H9 (cell line): ENCODE results near the gene ANKH. TPM values are rescaled to one million over a fixed set of nuclear protein-coding genes. Genes with fewer than 3 reads are reported as not detected.

Experiments used
- DNase-seq: peaks from one replicate; pipeline ENCODE4 v3.0.0-alpha.2; 2017
- H2AFZ ChIP-seq: one replicate; pipeline ENCODE4 v1.6.1; 2013; ENCODE audit warnings: mild to moderate bottlenecking, low read length, control low read depth, moderate library complexity
- H2AK5ac ChIP-seq: 2 replicates; pipeline ENCODE4 v1.6.1; 2013; ENCODE audit warnings: low read length, control low read depth, mixed read lengths; ENCODE audit not compliant: insufficient read length
- H2BK120ac ChIP-seq: one replicate; pipeline ENCODE4 v1.6.1; 2013; ENCODE audit warnings: low read depth, mild to moderate bottlenecking, low read length, control low read depth, inconsistent platforms; ENCODE audit not compliant: poor library complexity, severe bottlenecking
- H2BK12ac ChIP-seq: 2 replicates; pipeline ENCODE4 v1.6.1; 2013; ENCODE audit warnings: low read length, control low read depth, mixed read lengths, low read depth; ENCODE audit not compliant: insufficient read length
- H2BK15ac ChIP-seq: 2 replicates; pipeline ENCODE4 v1.6.1; 2013; ENCODE audit warnings: low read depth, low read length, control low read depth
- H2BK20ac ChIP-seq: one replicate; pipeline ENCODE4 v1.6.1; 2013; ENCODE audit warnings: low read depth, mild to moderate bottlenecking, low read length, control low read depth, inconsistent platforms; ENCODE audit not compliant: poor library complexity, severe bottlenecking
- H2BK5ac ChIP-seq: 2 replicates; pipeline ENCODE4 v1.6.1; 2013; ENCODE audit warnings: low read length, control low read depth, mixed read lengths; ENCODE audit not compliant: insufficient read length
- H3K14ac ChIP-seq: 2 replicates; pipeline ENCODE4 v1.6.1; 2013; ENCODE audit warnings: low read length, control low read depth; ENCODE audit not compliant: insufficient read depth
- H3K18ac ChIP-seq: 2 replicates; pipeline ENCODE4 v1.6.1; 2013; ENCODE audit warnings: low read depth, mild to moderate bottlenecking, mixed read lengths, low read length, control low read depth; ENCODE audit not compliant: insufficient read length
- H3K23ac ChIP-seq: 2 replicates; pipeline ENCODE4 v1.6.1; 2013; ENCODE audit warnings: low read length, control low read depth, mixed read lengths, low read depth; ENCODE audit not compliant: insufficient read length
- H3K23me2 ChIP-seq: 2 replicates; pipeline ENCODE4 v1.6.1; 2013; ENCODE audit warnings: low read depth, mild to moderate bottlenecking, mixed read lengths, low read length, control low read depth; ENCODE audit not compliant: insufficient read length, poor library complexity, severe bottlenecking
- H3K27ac ChIP-seq: 2 replicates; pipeline ENCODE4 v1.5.1; 2013; ENCODE audit warnings: low read length, control low read depth, mixed read lengths, low read depth; ENCODE audit not compliant: insufficient read length
- H3K27me3 ChIP-seq: 2 replicates; pipeline ENCODE4 v1.6.1; 2013; ENCODE audit warnings: low read length, control low read depth, inconsistent platforms; ENCODE audit not compliant: insufficient read depth
- H3K4ac ChIP-seq: 2 replicates; pipeline ENCODE4 v1.6.1; 2013; ENCODE audit warnings: low read depth, mild to moderate bottlenecking, control low read depth, inconsistent platforms, low read length, moderate library complexity
- H3K4me1 ChIP-seq: 2 replicates; pipeline ENCODE4 v1.6.1; 2013; ENCODE audit warnings: low read length, control low read depth, inconsistent platforms; ENCODE audit not compliant: insufficient read depth
- H3K4me2 ChIP-seq: 2 replicates; pipeline ENCODE4 v1.6.1; 2013; ENCODE audit warnings: low read length, control low read depth, mixed read lengths; ENCODE audit not compliant: insufficient read length, insufficient read depth
- H3K56ac ChIP-seq: 2 replicates; pipeline ENCODE4 v1.6.1; 2013; ENCODE audit warnings: low read depth, mild to moderate bottlenecking, mixed read lengths, low read length, control low read depth; ENCODE audit not compliant: insufficient read length
- H3K79me1 ChIP-seq: 2 replicates; pipeline ENCODE4 v1.6.1; 2013; ENCODE audit warnings: low read depth, mild to moderate bottlenecking, moderate library complexity, low read length, control low read depth, inconsistent platforms; ENCODE audit not compliant: insufficient read depth, poor library complexity, severe bottlenecking
- H3K79me2 ChIP-seq: 2 replicates; pipeline ENCODE4 v1.6.1; 2013; ENCODE audit warnings: low read length, control low read depth, inconsistent platforms; ENCODE audit not compliant: insufficient read depth
- H3K9ac ChIP-seq: 2 replicates; pipeline ENCODE4 v1.6.1; 2013; ENCODE audit warnings: low read length, control low read depth, mixed read lengths; ENCODE audit not compliant: insufficient read length; ENCODE audit errors: extremely low read depth
- H3K9me3 ChIP-seq: one replicate; pipeline ENCODE4 v1.6.1; 2013; ENCODE audit warnings: low read depth, low read length, inconsistent platforms; ENCODE audit not compliant: control insufficient read depth
- H3T11ph ChIP-seq: one replicate; pipeline ENCODE4 v1.6.1; 2013; ENCODE audit warnings: mild to moderate bottlenecking, low read length, control low read depth, inconsistent platforms
- H4K20me1 ChIP-seq: one replicate; pipeline ENCODE4 v1.6.1; 2013; ENCODE audit not compliant: control insufficient read depth, insufficient read length, insufficient read depth
- H4K5ac ChIP-seq: 2 replicates; pipeline ENCODE4 v1.6.1; 2013; ENCODE audit warnings: low read depth, mild to moderate bottlenecking, mixed read lengths, low read length, control low read depth; ENCODE audit not compliant: insufficient read length
- H4K8ac ChIP-seq: replicated peaks from 2 replicates; pipeline ENCODE4 v1.6.1; 2013; ENCODE audit warnings: low read length, control low read depth, mixed read lengths, low read depth; ENCODE audit not compliant: insufficient read length
- H4K91ac ChIP-seq: 2 replicates; pipeline ENCODE4 v1.6.1; 2013; ENCODE audit warnings: low read depth, mild to moderate bottlenecking, moderate library complexity, mixed read lengths, low read length, control low read depth; ENCODE audit not compliant: insufficient read length
- H3K27ac Mint-ChIP-seq, 3 experiments: 2 replicates in 2 of 3; 3 replicates in 1 of 3; pipeline ENCODE4 v1.8.0; 2020 to 2021; ENCODE audit warnings: mixed read lengths in 3 of 3, mild to moderate bottlenecking in 1 of 3, moderate library complexity in 1 of 3
- H3K27me3 Mint-ChIP-seq: 2 replicates; pipeline ENCODE4 v1.8.0; 2021; ENCODE audit warnings: low read depth, mild to moderate bottlenecking, moderate library complexity, mixed read lengths
- H3K36me3 Mint-ChIP-seq, 3 experiments: 2 replicates in 2 of 3; 3 replicates in 1 of 3; pipeline ENCODE4 v1.8.0; 2020 to 2021; ENCODE audit warnings: low read depth in 3 of 3, mixed read lengths in 3 of 3; ENCODE audit not compliant: insufficient read depth in 1 of 3
- H3K4me1 Mint-ChIP-seq, 2 experiments: 2 replicates each; pipeline ENCODE4 v1.8.0; 2020; ENCODE audit warnings: mixed read lengths in 2 of 2
- H3K4me3 Mint-ChIP-seq, 2 experiments: 2 replicates in 1 of 2; 3 replicates in 1 of 2; pipeline ENCODE4 v1.8.0; 2020 to 2021; ENCODE audit warnings: mild to moderate bottlenecking in 2 of 2, mixed read lengths in 2 of 2, moderate library complexity in 1 of 2
- H3K9me3 Mint-ChIP-seq, 2 experiments: 2 replicates in 1 of 2; 3 replicates in 1 of 2; pipeline ENCODE4 v1.8.0; 2020; ENCODE audit warnings: mild to moderate bottlenecking in 2 of 2, mixed read lengths in 2 of 2, moderate library complexity in 1 of 2
- WGBS: extraction: QIAGEN DNeasy Blood & Tissue Kit; methylation state at CpG from one replicate; pipeline ENCODE4 v1.1.7; 2013; ENCODE audit warnings: missing lambda C conversion rate, low lambda C conversion rate, mixed read lengths; ENCODE audit not compliant: insufficient read length; ENCODE audit errors: extremely low coverage; 5-methylcytosine and 5-hydroxymethylcytosine counted together
- total RNA-seq: library from RNA; stranded (reverse); gene quantifications from 2 replicates; pipeline ENCODE4 v1.2.1, GENCODE V29; 2021
- TF ChIP-seq, protein P1 (sequence below): fragments of 200-600 bp; sonication (generic); conservative IDR thresholded peaks from 3 replicates; pipeline ENCODE4 v1.8.0; 2021; ENCODE audit warnings: antibody characterized with exemption, mild to moderate bottlenecking

ANKH gene
- total RNA-seq, 1 experiment from 2014 or later: 9.6 TPM

- H3K23ac ChIP-seq: no peak overlapping the region
- Mint-ChIP-seq H3K27me3 (no peaks in the 10 kb centered on the region), H3K36me3 (peaks cover 26 to 66% (median 49%) of the 10 kb centered on the region in 3 experiments; a peak in 6 of 7 replicates), H3K4me1 (no peaks in the 10 kb centered on the region), H3K4me3 (no peak overlapping the region), H3K9me3 (peaks cover 7 to 35% of the 10 kb centered on the region in 2 experiments), H3K27ac (no peak overlapping the region)
- no peak overlapping the region for H2BK5ac ChIP-seq
- no peak overlapping the region for H3K27ac ChIP-seq
- no peak overlapping the region for H2AK5ac ChIP-seq
- no peaks in the 10 kb centered on the region for H3K4me1 ChIP-seq
- H3K56ac ChIP-seq: no peak overlapping the region
- H2AFZ ChIP-seq: no peak overlapping the region
- no peak overlapping the region for H3K9ac ChIP-seq
- H3K4me2 ChIP-seq: no peak overlapping the region
- no peaks in the 10 kb centered on the region for H3K79me2 ChIP-seq
- H3K23me2 ChIP-seq: no peaks in the 10 kb centered on the region
- no peaks in the 10 kb centered on the region for H3K79me1 ChIP-seq
- TF ChIP-seq, protein P1, sequence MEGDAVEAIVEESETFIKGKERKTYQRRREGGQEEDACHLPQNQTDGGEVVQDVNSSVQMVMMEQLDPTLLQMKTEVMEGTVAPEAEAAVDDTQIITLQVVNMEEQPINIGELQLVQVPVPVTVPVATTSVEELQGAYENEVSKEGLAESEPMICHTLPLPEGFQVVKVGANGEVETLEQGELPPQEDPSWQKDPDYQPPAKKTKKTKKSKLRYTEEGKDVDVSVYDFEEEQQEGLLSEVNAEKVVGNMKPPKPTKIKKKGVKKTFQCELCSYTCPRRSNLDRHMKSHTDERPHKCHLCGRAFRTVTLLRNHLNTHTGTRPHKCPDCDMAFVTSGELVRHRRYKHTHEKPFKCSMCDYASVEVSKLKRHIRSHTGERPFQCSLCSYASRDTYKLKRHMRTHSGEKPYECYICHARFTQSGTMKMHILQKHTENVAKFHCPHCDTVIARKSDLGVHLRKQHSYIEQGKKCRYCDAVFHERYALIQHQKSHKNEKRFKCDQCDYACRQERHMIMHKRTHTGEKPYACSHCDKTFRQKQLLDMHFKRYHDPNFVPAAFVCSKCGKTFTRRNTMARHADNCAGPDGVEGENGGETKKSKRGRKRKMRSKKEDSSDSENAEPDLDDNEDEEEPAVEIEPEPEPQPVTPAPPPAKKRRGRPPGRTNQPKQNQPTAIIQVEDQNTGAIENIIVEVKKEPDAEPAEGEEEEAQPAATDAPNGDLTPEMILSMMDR: no peak
- no peak overlapping the region for H4K5ac ChIP-seq
- WGBS: no CpG with 5 or more reads among the region's 3 CpGs
- no peaks in the 10 kb centered on the region for H3K27me3 ChIP-seq
- H4K20me1 ChIP-seq: no peaks in the 10 kb centered on the region
- no peak overlapping the region for H4K91ac ChIP-seq
- no peak overlapping the region for H3K4ac ChIP-seq
- no peak overlapping the region for H2BK20ac ChIP-seq
- H3T11ph ChIP-seq: no peak overlapping the region
- no peaks in the 10 kb centered on the region for H3K9me3 ChIP-seq
- no peak overlapping the region for H3K18ac ChIP-seq
- no peak overlapping the region for H2BK120ac ChIP-seq
- DNase-seq: no peak
- no peak overlapping the region for H2BK15ac ChIP-seq
- no peak overlapping the region for H2BK12ac ChIP-seq
- no peak overlapping the region for H3K14ac ChIP-seq
- H4K8ac ChIP-seq: no peak overlapping the region
These were observed 156.1 kb downstream of the ANKH start for GRCh38 chr5:14715481-14715880.
